Measurements from ENCODE around the gene AGAP1.

The AGAP1 gene

GRCh38 chr2:235493775-235494715, at the start of gene AGAP1:
Gene AGAP1, plus strand, starts transcription at chr2:235494043.
- DNase-seq, result peak; percentile 80

GRCh38 chr2:235444101-235444597, 49.7 kb upstream of the AGAP1 start:
- no peak for DNase-seq

- DNase-seq, result no peak
Observed at GRCh38 chr2:235445116-235445515, 48.7 kb upstream of the AGAP1 start.

- DNase-seq, result no peak
Observed at GRCh38 chr2:235446082-235446481, 47.8 kb upstream of the AGAP1 start.

GRCh38 chr2:235447210-235447609, 46.6 kb upstream of the AGAP1 start:
- DNase-seq, result no peak

- DNase-seq, result no peak
Observed at GRCh38 chr2:235449568-235449967, 44.3 kb upstream of the AGAP1 start.

- no peak for DNase-seq
Observed at GRCh38 chr2:235453605-235454151, 40.2 kb upstream of the AGAP1 start.

GRCh38 chr2:235458839-235459273, 35.0 kb upstream of the AGAP1 start:
- peak; percentile 21 for DNase-seq

GRCh38 chr2:235460548-235461047, 33.2 kb upstream of the AGAP1 start:
- DNase-seq, result no peak

- DNase-seq, result no peak
Observed at GRCh38 chr2:235461763-235462414, 32.0 kb upstream of the AGAP1 start.

GRCh38 chr2:235462415-235462790, 31.4 kb upstream of the AGAP1 start:
- DNase-seq, result no peak

- no peak for DNase-seq
Observed at GRCh38 chr2:235463893-235464292, 29.9 kb upstream of the AGAP1 start.

GRCh38 chr2:235467588-235467987, 26.3 kb upstream of the AGAP1 start:
- DNase-seq, result no peak

- DNase-seq, result no peak
Observed at GRCh38 chr2:235468978-235469655, 24.7 kb upstream of the AGAP1 start.

GRCh38 chr2:235471186-235471747, 22.6 kb upstream of the AGAP1 start:
- no peak for DNase-seq

GRCh38 chr2:235472443-235472842, 21.4 kb upstream of the AGAP1 start:
- DNase-seq, result no peak

- DNase-seq, result no peak
Observed at GRCh38 chr2:235478609-235479008, 15.2 kb upstream of the AGAP1 start.

GRCh38 chr2:235479604-235480003, 14.2 kb upstream of the AGAP1 start:
- no peak for DNase-seq

GRCh38 chr2:235480614-235481013, 13.2 kb upstream of the AGAP1 start:
- DNase-seq, result no peak

GRCh38 chr2:235483313-235483712, 10.5 kb upstream of the AGAP1 start:
- DNase-seq, result no peak

- no peak for DNase-seq
Observed at GRCh38 chr2:235485362-235485761, 8.5 kb upstream of the AGAP1 start.

GRCh38 chr2:235486729-235487128, 7.1 kb upstream of the AGAP1 start:
- DNase-seq, result no peak

GRCh38 chr2:235489897-235490296, 3.9 kb upstream of the AGAP1 start:
- no peak for DNase-seq

Measured in NCI-H1694 treated with DMSO at 0.1 percent for 48 hours (cell line).